A204.1 (cell line): ENCODE results near the gene PRKCA.

Experiments
- FAIRE-seq: peaks from 2 replicates; lab custom pipeline; 2012; peaks lifted over from hg19 to GRCh38; lab: Jason Lieb, UNC

Gene PRKCA

DNA sequence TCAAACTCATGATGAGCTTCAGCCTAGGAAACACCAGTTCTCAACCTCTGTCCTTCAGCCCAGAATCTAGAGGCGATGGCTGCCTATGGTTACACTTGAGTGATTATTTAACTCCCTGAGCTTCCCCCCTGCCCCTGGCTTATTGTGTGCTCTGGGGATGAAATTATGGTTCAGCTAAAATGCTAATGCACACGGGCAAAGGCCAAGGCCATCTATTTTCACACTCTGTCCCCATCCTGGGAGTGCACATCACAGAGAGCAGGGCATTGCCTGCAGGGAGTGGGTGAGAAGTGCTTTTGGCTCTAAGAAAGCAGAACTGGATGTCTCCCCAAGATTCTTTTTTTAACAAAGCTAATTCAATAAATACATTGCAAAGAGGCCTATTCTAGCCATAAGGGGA is 510.9 kb downstream of the PRKCA start:
- FAIRE-seq = no peak

DNA sequence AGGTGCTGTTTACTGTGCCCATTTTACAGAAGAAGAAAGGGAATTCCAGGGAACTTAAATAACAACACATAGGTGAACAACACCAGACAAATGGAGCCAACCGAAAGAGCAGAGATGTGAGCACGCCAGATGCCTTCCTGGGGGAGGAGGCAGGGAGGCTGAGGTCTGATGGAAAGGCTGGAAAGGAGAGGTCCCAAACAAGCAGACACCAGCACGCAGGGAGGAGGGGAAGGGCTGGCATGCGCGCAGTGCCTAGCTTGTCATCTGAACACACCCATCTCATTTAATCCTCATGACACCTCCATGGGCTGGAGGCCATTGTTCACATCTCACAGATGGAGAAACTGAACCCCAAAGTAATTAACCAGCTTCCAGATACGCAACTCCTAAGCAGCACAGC is 511.6 kb downstream of the PRKCA start:
- FAIRE-seq = no peak

DNA sequence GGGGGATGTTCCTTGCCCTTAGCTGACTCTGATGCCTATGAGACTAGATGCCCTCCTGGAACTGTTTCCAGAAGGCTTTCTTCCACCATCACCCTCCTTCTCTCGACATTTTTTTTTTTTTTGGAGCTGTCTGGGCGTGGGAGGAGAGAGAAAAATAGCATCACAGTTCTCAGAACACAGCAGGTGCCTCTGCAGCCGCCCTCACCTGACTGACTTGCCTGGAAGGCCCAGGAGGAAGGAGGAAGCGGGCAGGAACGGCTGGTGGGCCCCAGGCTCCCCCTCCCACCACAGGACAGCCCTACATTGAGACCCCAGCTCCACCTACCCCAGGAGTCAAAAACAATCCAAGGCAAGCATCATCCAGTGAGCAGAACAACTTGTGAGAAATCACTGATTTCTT is 512.2 kb downstream of the PRKCA start:
- FAIRE-seq = no peak

DNA sequence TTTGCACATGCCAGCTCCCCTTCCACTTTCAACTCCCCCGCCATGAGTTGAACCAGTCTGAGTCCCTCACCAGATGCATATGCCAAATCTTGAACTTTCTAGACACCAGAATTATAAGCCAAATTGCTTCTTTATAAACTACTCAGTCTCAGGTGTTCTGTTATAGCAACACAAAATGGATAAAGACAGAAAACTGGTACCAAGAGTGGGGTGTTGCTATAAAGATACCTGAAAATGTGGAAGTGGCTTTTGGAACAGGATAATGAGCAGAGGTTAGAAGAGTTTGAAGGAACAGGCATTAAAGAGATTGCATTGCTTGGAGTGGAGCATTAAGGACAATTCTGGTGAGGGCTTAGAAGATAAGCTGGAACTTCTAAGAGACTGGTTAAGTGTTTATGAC is 515.3 kb downstream of the PRKCA start:
- FAIRE-seq = no peak

DNA sequence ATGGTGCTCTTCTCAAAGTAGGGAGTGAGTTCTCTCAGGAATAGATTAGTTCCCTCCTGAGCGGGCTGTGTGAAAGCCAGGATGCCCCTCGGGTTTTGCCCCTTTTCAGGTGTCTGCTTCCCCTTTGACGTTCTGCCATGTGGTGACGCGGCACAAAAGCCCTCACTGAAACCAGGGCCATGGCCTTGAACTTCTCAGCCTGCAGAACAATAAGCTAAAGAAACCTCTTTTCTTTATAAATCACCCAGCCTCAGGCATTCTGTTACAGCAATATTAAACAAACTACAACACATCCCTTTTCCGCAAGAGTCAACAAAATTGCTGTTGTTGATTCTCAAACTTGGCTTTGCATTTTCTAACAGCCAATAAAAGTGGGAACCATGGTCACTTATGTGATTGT is 517.1 kb downstream of the PRKCA start:
- FAIRE-seq = no peak

DNA sequence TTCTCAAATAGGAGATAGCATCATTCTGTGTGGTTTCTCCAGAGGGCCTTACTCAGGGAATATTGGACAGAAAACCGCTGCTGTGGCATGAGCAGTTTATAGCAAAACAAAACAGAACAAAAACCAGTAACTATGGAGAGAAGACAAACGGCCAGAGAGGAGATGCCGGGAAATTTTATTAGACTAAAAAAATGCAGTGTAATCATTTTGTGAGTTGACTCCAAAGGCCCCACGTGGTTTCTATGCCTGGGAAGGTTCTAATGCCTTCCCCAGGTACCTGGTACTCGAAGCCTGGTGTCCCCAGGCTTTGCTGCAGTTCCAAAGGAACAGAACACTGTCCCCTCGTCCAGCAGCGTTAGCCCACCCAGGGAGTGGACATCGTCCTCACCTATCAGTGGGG is 519.6 kb downstream of the PRKCA start:
- no peak for FAIRE-seq

DNA sequence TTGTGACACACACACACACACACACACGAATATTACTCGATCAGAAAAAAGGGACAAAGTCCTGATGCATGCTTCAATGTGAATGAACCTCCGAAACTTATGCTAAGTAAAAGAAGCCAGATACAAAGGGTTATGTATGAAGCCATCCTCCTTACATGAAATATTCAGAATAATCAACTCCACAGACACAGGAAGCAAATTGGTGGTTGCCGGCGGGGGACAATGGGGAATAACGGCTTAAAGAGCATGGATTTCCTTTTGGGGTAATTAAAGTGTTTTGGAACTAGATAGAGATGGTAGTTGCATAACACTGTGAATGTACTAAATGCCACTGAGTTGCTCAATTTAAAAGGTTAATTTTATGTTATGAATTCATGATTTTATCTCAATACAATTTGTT is 524.4 kb downstream of the PRKCA start:
- no peak for FAIRE-seq

DNA sequence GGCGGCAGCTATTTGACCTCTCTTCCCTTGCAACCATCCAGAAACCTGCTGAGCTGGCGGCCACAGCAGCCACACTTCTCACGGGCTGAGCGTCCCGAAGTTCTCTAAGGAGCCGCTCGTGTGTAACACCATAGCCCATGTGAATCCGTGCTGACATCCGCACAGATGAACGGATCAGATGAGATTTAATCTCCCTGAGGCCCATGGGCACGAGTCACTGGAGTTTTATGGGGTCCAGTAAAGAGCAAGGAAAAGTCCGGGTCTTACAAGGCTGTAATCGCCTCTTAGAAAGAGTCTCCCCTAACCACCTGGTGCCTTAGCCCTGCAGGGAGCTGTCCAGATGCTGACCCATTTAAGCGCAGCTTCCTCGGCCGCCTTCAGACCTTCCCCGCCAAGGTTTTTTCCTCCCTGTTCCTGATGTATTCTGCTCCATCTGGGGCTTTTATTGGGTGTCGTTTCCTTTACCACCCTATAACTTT is 527.0 kb downstream of the PRKCA start:
- FAIRE-seq = no peak

DNA sequence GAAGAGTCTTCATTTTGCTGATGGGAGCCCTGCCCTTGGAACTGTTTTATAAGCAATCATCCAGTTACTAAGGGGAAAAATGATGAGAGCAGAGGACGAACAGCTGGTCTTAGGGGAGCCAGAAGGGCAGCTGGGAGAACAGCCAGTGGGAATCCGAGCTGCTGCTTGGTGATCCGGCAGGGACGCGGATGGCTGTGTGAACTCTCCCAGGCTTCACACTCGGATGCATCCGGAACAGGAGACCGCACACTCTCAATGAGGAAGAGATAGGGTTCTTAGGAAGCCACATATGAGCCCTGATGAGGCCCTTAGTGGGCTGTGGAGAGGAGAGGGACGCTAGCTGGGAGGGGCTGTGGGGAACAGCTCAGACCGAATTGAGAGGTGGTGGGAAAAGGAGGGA is 527.5 kb downstream of the PRKCA start:
- FAIRE-seq = no peak

DNA sequence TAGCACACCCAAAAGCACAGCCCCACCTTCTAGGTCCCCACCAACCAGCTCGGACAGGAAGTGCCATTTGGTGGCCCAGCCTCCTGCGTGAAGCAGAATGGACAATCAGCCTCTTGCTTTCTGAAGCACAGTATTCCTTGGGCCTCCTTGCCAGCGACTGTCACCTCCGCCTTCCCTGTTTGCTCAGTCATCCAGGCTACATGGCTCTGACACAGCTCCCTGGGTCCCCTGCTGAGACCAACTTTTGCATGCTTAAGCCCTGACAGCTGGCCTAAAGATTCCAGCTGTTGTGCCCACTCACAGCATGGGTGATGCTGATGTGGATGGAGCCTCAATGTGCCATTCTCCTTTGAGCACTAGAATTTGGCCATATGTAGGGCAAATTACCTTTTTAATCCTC is 528.0 kb downstream of the PRKCA start:
- FAIRE-seq = no peak

DNA sequence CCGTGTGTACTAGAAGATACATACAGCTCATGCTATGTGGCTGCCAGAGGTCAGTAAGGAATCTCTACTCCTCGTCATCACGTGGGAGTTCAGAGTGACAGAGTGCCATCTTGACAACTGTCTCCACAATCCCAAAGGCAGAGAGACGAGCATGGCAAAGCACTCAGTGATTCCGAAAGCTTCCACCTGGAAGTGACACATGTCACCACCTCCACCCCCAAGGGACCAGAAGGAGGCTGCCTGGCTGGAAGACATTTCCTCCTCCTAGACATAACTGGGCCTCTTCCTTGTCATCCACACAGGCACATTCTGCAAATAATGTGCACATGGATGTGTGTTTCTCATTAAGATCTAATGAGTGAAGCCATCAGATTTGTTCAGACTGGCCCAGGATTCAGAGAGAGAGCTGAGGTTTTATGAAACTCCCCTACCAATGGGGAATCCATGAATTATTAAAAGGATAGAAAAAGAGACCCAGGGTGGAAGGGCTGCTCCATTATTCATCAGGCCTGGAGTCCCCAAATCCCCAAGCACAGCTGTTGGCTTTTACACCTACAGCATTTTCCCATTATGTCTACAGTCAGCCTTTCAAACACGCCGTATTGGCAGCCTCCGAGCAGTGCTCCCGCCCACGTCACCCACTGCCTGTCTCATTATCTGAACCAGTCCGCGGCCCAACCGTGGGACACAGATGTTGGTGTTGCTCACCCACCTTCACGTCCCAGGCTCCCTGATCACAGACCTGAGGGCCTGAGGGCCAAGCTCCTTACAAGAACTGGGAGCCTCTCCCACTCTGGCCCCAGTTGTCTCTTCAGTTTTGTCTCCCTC is 529.2 kb downstream of the PRKCA start:
- FAIRE-seq = no peak

DNA sequence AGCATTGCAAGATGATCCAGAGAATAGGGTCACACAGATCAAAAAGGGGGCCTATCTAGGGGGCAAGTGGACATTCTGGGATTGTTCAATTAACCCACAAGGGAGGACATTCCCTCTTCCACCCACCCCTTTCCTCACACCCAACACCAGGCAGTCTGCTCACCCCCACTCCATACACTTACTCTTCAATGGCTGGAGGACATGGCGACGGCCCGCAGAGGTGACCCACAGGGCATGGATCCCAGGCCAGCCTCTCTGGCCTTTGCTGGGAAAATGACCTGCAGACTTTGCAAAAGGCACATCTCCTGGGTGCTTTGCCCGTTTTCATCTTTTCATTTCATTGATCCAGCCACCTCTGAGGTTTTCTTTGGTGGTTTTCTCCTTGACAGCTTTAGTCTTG is 530.8 kb downstream of the PRKCA start:
- no peak for FAIRE-seq

DNA sequence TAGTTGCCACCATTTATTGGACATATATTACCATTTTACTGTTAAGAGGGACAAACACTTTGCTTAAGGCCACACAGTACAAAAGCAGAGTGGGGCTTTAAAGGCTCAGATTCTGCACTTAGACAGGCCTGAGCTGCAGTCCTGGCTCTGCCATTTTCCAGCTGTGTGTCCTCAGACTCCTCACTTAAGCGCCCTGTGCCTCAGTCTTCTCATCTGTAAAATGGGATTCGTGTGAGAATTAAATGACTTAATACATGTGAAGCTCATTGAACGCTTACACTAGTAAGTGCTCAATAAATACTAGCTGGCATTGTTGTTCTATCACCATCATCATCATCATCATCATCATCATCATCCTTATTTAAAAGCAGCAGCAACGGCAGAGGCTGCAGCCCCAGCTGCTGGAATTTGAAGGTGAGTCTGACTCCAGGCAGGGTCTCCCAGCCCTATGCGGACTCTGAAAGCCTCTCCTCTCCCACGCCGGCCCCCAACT is 532.1 kb downstream of the PRKCA start:
- FAIRE-seq = no peak

DNA sequence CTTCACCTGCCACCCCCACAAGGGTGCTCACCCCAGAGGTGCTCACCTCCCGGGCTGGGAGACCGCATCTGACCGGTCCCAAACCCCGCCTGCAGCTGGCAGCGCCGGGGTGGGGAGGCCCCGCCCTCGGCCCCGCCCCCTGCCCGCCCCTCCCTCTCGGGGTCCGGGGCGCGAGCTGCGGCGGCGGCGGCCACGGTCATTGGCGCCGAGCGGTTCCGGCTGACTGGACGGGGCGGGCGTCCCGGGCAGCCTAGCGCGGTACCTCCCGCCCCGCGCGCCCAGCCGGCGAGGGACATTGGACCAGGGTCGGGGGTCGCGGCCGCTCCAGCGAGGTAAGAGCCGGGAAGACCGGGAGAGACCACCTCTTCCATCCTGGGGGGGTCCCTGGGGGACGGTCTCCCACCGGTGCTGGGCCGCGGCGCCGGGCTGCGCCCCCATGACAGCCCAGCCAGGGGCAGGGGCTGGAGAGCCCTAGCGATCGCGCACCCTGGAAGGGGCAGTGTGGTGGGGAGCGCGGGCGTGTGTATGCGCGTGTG is 532.6 kb downstream of the PRKCA start, which contains the start of gene CACNG5:
TSS of gene CACNG5 (plus strand) at position 199 of the 536 bp plus-strand sequence. CDS start 42,216 bp downstream, outside the sequence.
- no peak for FAIRE-seq

DNA sequence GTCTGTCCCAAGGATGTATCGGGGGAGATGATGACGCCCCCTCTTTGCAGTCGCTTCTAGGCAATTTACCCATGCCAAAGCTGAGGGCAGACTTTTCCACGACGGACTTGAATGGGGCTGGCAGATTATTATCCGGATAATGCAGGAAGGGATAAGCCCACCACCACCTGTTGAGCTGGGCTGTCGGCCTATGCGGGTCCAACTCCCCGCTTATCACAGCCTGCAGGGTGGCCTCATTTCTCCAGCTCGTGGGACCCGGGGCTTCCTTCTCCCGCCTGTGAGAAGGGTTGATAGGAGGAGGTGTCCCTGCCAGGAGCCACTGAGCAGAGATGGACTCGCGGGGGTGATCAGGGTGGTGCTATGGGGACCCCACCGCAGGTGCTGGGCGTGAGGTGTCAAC is 533.1 kb downstream of the PRKCA start:
- no peak for FAIRE-seq

DNA sequence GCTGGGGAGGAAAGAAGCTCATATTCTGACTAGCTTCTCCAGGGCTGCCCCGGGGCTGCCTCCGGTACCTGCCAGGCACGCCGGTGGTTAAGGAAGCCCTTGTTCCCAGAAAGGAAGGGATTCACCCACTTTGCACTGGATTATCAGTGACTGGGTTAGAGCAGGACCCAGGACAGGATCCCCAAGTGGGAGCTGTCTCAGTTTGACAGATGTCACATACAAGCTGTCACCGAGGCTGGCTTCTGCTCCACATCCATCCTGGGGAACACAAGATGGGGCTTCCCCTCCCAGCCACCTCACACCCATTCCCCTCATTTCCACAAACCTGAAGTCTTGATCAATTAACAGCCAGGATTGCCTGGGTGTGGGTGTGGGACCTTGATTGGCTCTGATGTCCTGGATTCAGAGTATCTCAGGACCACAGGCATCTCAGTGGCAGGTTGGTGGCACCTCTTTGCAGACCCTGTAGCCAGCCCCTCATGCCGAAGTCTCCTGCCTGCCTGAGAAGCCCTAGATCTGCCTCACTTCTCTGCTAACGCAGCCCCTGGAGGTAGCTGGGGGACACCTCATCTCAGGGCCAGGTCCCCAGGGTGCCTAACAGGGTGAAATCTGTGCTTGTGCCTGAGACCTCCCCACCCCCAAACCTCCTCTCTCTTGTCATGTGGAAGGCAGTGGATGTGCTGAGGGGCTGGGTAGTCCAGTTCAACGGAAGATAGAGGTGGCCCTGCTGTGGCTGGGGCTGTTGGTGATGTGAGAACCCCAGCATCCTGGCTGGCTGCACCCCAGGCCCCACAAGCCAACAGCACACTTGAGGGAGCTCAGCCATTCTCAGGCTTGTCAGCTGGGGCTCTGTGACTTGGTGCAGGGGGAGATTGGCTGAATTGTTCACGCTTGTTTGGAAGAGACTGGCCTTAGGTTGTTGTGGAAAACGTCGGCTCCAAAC is 533.9 kb downstream of the PRKCA start:
- FAIRE-seq = no peak

DNA sequence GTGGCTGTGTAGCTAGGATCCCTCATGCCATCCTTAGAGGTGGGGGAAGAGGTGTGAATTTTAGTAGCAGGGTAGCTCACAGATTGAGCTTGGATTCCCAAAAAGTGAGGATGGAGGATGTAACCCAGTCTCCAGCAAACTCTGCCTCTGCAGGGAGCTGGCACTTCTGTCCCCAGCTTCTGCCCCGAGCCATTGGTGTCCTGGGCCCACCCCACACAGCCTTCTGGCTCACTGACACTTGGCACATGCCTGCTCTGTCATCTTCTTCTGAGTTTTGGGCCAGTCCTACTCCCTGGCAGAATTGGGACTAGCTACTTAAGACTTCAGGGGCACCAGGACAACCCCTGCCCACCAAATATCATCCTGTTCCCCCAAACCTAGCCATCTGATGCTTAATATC is 534.8 kb downstream of the PRKCA start:
- FAIRE-seq = no peak

DNA sequence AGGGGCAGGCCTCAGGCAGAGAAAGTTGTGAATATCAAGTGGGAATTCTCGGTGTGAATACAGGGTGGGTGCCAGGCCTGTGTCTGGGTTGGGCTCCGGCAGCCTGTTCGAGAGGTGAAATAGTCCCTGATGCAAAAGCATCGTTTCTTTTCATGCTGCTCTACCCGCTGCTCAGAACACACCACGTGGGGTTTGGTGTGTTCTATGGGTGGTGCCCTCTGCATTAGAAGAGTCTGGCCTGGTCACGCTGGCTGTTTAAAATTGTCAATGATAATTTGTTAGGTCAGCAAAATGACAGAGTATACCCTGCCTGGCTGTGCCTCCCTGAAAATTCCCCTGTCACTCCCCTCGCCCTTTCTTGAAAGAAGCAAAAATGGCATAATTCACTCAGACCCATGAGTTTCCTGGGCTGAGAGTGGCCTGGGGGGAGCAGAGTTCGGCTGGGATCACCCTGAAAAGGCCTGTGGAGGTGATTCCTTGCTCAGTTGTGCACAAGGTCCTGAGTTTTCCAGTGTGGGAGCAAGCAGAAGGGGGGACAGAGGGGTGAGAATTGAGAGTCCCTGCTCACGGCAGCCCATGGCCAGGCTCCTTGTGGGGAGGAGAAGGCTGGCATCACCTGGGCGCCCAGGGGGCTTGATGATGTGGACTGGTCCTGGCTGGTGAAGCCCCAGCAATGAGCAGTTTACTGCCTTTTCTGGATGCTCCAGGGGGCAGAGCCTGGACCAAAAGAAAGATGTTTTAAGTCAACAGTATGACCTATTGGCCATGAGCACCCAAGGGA is 535.7 kb downstream of the PRKCA start:
- no peak for FAIRE-seq

DNA sequence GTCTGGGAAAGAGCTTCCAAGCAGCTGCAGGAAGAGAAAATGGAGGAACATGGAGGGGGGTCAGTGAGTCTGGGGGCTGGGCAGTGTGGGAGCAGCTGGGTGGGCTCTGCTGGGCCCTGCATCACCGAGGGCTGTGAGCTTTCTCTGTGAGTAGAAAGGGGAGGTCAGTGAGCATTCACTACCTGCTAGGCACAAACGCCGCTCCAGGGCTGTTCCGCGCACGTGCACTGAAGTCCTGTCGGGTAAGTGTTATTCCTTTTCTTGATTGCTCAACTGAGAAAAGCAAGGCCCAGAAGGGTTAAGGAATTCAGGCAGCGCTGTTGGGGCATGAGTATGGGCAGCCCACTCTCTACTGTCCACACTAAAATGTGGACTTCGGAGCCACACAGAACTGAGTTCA is 537.2 kb downstream of the PRKCA start:
- no peak for FAIRE-seq

DNA sequence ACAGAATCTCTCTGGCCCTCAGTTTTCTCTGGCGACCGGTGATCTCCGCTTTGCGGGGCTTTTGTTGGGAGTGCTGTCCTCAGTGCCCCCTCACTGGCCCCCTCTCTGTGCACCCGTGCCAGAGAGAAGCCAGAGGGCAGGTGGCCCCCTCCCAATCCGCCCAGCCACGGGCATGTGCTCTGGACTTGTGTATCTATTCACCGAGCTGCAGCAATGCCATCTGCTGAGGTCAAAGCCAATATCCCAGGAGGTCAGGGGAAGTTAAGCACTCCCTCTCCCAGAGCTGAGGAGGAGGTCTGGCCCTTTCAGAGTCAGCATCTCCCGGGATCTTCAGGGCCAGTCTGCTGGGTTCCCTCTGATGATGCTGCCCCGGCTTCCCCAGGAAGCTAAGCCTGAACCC is 537.6 kb downstream of the PRKCA start:
- no peak for FAIRE-seq

DNA sequence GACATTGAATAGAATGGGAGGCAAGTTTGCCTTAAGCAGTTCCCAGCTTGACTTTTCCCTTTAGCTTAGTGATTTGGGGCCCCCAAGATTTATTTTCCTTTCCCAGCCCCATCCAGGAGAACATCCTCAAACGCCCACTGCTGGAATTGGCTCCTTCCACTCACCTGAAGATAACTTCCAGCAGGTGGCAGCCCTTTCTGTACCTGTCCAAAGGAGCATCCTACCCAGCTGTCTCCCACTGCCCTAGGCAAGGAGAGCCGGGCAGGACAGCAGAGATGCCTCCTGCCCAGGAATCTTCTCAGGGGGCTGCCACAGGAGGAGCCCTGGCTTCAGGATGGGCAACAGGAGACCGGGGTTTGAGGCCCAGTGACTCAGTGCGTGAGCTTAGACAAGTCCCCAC is 538.9 kb downstream of the PRKCA start:
- no peak for FAIRE-seq

DNA sequence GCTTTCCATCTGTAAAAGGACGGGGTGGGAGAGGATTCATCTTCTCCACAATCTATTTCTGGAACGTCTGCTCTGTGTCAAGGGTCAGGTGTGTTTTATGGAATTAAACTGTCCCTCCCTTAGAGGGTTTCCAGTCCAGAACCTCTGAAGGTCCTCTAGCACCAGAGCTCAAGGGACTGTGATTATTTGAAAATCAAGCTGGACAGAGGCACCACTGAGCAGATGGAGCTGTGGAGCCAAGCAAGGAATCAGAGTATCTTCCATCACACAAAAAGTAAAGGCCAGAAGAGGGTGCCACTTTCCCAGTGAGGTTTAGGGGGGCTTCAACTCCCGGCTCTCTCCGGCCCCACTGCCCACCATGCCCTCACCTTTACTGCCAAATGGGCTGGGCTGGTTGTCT is 539.3 kb downstream of the PRKCA start:
- no peak for FAIRE-seq
